AG09319 (cell line): ENCODE results near the gene SCN8A.

Source experiments
- DNase-seq: peaks from one replicate; pipeline ENCODE4 v3.0.0-alpha.2; 2010; ENCODE audit warnings: low read depth; ENCODE audit errors: extremely low read depth
- CTCF ChIP-seq: IDR thresholded peaks from 2 replicates; pipeline ENCODE4 v1.5.1; 2011; ENCODE audit warnings: low read depth, mild to moderate bottlenecking, inconsistent platforms, low read length, moderate library complexity

Gene SCN8A

DNA sequence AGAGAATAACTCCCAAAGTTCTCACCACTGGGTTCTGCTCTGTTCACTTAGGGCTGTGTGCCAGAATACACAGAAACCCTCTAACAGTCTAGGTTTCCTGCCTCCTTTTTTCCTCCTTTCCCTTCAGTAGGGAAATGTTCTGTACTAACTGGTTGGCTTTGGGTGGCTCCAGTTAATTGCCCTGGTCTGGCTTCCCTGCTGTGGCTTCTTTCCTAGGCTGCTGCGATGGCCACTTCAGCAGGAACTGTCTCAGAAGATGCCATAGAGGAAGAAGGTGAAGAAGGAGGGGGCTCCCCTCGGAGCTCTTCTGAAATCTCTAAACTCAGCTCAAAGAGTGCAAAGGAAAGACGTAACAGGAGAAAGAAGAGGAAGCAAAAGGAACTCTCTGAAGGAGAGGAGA is 115.2 kb downstream of the SCN8A start:
- DNase-seq, result no peak
- no peak for TF ChIP-seq CTCF

GRCh38 chr12:51714666-51715065 is 123.6 kb downstream of the SCN8A start:
- no peak for DNase-seq
- no peak for TF ChIP-seq CTCF

DNA sequence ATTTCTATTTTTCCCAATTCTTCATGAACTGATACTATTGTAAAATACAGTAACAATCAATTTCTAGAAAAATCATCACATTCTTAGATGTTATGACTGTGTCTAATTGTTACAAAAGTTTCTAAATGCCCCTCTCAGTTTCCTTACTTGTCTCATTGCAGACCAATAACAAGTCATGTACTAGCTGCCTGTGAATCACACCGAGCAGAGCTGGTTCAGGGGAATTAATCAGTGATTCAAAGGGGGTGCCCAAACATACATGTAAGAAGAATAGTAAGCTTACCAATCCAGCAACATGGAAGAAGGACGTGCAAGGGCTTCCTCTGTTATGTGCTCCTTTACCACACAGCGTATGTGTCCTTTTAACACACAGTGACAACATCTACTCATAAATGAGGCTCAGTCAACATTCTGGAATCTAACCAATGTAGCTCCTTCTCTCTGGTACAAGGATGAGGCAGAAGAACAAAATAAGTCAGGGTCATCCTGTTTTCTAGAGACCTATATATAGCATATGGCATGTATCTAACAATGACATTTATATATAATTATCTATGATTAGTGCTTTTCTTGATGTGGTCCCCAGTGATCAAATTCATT is 126.4 kb downstream of the SCN8A start:
- DNase-seq, result no peak
- no peak for TF ChIP-seq CTCF

DNA sequence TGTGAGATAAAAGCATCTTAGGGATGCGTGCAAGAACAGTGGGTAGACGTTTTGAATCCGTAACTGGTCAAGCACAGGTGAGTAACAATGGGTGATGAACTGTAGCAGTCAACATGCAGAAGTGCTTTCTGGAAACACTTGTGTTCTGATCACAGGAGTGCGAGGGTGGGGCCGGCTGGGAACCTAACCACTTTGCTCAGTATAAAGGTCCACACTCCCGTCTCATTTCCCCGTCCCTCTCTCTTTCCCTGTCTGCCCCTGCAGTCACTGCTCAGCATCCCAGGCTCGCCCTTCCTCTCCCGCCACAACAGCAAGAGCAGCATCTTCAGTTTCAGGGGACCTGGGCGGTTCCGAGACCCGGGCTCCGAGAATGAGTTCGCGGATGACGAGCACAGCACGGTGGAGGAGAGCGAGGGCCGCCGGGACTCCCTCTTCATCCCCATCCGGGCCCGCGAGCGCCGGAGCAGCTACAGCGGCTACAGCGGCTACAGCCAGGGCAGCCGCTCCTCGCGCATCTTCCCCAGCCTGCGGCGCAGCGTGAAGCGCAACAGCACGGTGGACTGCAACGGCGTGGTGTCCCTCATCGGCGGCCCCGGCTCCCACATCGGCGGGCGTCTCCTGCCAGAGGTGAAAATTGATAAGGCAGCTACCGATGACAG is 130.4 kb downstream of the SCN8A start:
- TF ChIP-seq CTCF, result peak; percentile 25

DNA sequence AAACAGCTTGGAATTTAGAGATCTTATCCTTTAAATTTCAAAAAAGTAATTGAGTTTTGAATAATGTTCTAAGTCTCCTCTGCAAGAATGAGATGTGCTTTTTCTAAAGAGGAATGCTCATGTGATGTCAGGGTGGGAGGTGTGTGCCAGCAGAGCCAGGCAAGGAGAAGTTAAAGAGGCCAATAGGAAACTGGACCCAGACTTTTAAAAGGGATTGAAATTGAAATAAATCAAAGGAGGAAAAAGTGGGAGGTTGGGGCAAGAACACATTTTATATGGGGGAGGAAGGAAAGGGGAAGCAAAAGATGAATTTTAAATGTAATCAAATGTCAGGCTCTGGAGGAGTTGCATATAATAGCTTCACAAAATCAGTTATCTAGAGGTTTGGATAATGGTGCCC is 131.4 kb downstream of the SCN8A start:
- DNase-seq, result no peak
- no peak for TF ChIP-seq CTCF

More for the DNA sequence above, 130.4 kb downstream of the SCN8A start:
- DNase-seq, result no peak

DNA sequence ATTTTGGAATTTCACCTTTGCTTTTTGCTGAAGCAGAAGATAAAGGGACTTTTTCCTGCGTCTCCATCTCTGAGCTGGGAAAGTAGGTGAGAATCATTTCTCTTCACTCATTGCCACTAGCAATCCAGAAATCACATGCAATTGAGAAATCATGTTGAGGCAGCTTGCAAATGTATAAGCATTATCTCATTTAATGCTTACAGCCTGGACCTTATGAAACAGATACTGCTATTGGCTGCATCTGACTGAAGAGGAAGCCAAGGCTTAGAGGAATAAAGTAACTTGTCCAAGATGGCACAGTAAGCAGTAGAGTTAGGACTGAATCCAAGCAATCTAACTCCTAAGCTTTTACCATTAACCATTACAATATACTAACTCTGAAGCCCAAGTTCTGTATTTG is 135.1 kb downstream of the SCN8A start:
- DNase-seq, result no peak

More for the DNA sequence above, 135.1 kb downstream of the SCN8A start:
- TF ChIP-seq CTCF, result no peak
